DND-41 (cell line): ENCODE measurements around the gene CRYBG1.

Experiments used
- ATAC-seq: fragments of 200-7000 bp; cut with Tn5 transposase; 3 replicates; pipeline ENCODE4 v1.9.1; 2021; ENCODE audit warnings: low read depth; ENCODE audit not compliant: insufficient read depth
- DNase-seq: peaks from one replicate; pipeline ENCODE4 v3.0.0-alpha.2; 2020
- H2AFZ ChIP-seq: 2 replicates; pipeline ENCODE4 v1.6.0; 2012; ENCODE audit warnings: low read depth, low read length
- H3K27ac ChIP-seq: 2 replicates; pipeline ENCODE4 v1.5.1; 2012; ENCODE audit warnings: low read length, inconsistent platforms
- H3K27me3 ChIP-seq: fragments of 200-600 bp; sonication (generic); 2 replicates; pipeline ENCODE4 v1.6.0; 2012; ENCODE audit warnings: low read length, mild to moderate bottlenecking, inconsistent platforms; ENCODE audit not compliant: insufficient read depth, poor library complexity
- H3K36me3 ChIP-seq: 2 replicates; pipeline ENCODE4 v1.5.1; 2012; ENCODE audit warnings: low read length, inconsistent platforms; ENCODE audit not compliant: insufficient read depth
- H3K4me1 ChIP-seq: 2 replicates; pipeline ENCODE4 v1.5.1; 2012; ENCODE audit warnings: mild to moderate bottlenecking, low read length; ENCODE audit not compliant: insufficient read depth
- H3K4me2 ChIP-seq: 2 replicates; pipeline ENCODE4 v1.6.0; 2012; ENCODE audit warnings: mild to moderate bottlenecking, moderate library complexity, low read length, inconsistent platforms; ENCODE audit not compliant: insufficient read depth
- H3K4me3 ChIP-seq, 2 experiments: fragments of 200-600 bp in 1 of 2; shearing (Covaris generic) in 1 of 2; 2 replicates each; pipeline ENCODE4 v1.5.1; 2012 to 2016; ENCODE audit warnings: inconsistent platforms in 2 of 2, low read length in 2 of 2, mild to moderate bottlenecking in 2 of 2, low read depth in 1 of 2, moderate library complexity in 1 of 2
- H3K79me2 ChIP-seq: 2 replicates; pipeline ENCODE4 v1.6.0; 2012; ENCODE audit warnings: low read length, inconsistent platforms; ENCODE audit not compliant: insufficient read depth
- H3K9ac ChIP-seq: 2 replicates; pipeline ENCODE4 v1.6.0; 2012; ENCODE audit warnings: low read depth, mild to moderate bottlenecking, inconsistent platforms, low read length, moderate library complexity
- H3K9me3 ChIP-seq: 2 replicates; pipeline ENCODE4 v1.5.1; 2012; ENCODE audit warnings: low read length, moderate library complexity, mild to moderate bottlenecking, inconsistent platforms; ENCODE audit not compliant: insufficient read depth, severe bottlenecking
- H4K20me1 ChIP-seq: 2 replicates; pipeline ENCODE4 v1.6.0; 2012; ENCODE audit warnings: low read length; ENCODE audit not compliant: insufficient read depth
- CTCF ChIP-seq: IDR thresholded peaks from 2 replicates; pipeline ENCODE4 v1.5.1; 2012; ENCODE audit warnings: borderline replicate concordance, low read length, moderate library complexity, mild to moderate bottlenecking; ENCODE audit not compliant: poor library complexity, severe bottlenecking; ENCODE audit errors: extremely low read depth
- EZH2 ChIP-seq: IDR thresholded peaks from 3 replicates; pipeline ENCODE4 v1.6.1; 2012; ENCODE audit warnings: borderline replicate concordance, low read depth, mild to moderate bottlenecking, moderate library complexity, low read length, inconsistent platforms; ENCODE audit not compliant: severe bottlenecking

Gene CRYBG1

GRCh38 chr6:106445508-106445878 is 85.0 kb downstream of the CRYBG1 start:
- no peak overlapping the region for H3K9ac ChIP-seq
- H2AFZ ChIP-seq: no peak overlapping the region
- H3K9me3 ChIP-seq: no peaks in the 10 kb centered on the region
- H3K4me1 ChIP-seq: no peaks in the 10 kb centered on the region
- DNase-seq: no peak
- no peak for ATAC-seq
- no peak overlapping the region for H3K4me2 ChIP-seq
- no peaks in the 10 kb centered on the region for H3K36me3 ChIP-seq
- no peak overlapping the region for H3K27ac ChIP-seq
- H3K4me3 ChIP-seq: no peak overlapping the region
- no peaks in the 10 kb centered on the region for H3K79me2 ChIP-seq
- H3K27me3 ChIP-seq: peaks cover 23% of the 10 kb centered on the region
- no peaks in the 10 kb centered on the region for H4K20me1 ChIP-seq
- no peak for TF ChIP-seq EZH2
- TF ChIP-seq CTCF: no peak

- H3K4me2 ChIP-seq: no peak overlapping the region
- no peak overlapping the region for H3K9ac ChIP-seq
- no peak overlapping the region for H3K4me3 ChIP-seq
- H2AFZ ChIP-seq: no peak overlapping the region
- H3K27ac ChIP-seq: no peak overlapping the region
- H4K20me1 ChIP-seq: no peaks in the 10 kb centered on the region
- no peaks in the 10 kb centered on the region for H3K9me3 ChIP-seq
- peaks cover 16% of the 10 kb centered on the region for H3K27me3 ChIP-seq
- ATAC-seq (0 out of 3 replicates have a peak, but pooled peaks have one; percentile 48), DNase-seq (no peak)
- H3K4me1 ChIP-seq: no peaks in the 10 kb centered on the region
- TF ChIP-seq EZH2 (no peak), CTCF (peak; percentile 60)
- H3K79me2 ChIP-seq: no peaks in the 10 kb centered on the region
- H3K36me3 ChIP-seq: no peaks in the 10 kb centered on the region
These were observed 85.9 kb downstream of the CRYBG1 start for GRCh38 chr6:106446287-106446885.

- no peak for TF ChIP-seq EZH2
- TF ChIP-seq CTCF: no peak
- Histone ChIP-seq H3K27me3 (peaks cover 15% of the 10 kb centered on the region), H3K79me2 (no peaks in the 10 kb centered on the region), H4K20me1 (no peaks in the 10 kb centered on the region), H3K27ac (no peak overlapping the region), H3K4me3 (no peak overlapping the region), H2AFZ (no peak overlapping the region), H3K9me3 (no peaks in the 10 kb centered on the region), H3K4me2 (no peak overlapping the region), H3K9ac (no peak overlapping the region), H3K36me3 (no peaks in the 10 kb centered on the region), H3K4me1 (no peaks in the 10 kb centered on the region)
- ATAC-seq (no peak), DNase-seq (no peak)
These were observed 86.5 kb downstream of the CRYBG1 start for GRCh38 chr6:106446983-106447382.
